ENCODE results near the gene PRELID3B. TPM values are rescaled to one million over a fixed set of nuclear protein-coding genes. Genes with fewer than 3 reads are reported as not detected.

The PRELID3B gene
- total and polyA plus RNA-seq, 2 of the 8 experiments (the other 6 are each of a cell fraction or from before 2014, with no cell fraction given) = 8.1 to 50.5 TPM

GRCh38 chr20:58990651-58991445 is 51.7 kb downstream of the PRELID3B start:
- POLR2A ChIA-PET (ENCODE audit: partially characterized antibody) = interaction anchor here (0.9 to 1.2 kb wide), 4 partner anchors 9 to 18 kb away, joined by 3 to 4 read pairs (median 3); no protein-coding TSS in a partner anchor

More at GRCh38 chr20:58990651-58991445, 51.7 kb downstream of the PRELID3B start:
- DNase-seq (ENCODE audit: low read depth in 1 of 2, low spot score in 2 of 2) (no peak), FAIRE-seq (no peak)
- Histone ChIP-seq H2BK15ac (ENCODE audit: low read length) (no peak overlapping the region), H4K8ac (ENCODE audit: extremely low read depth, insufficient read depth, low read length) (no peak overlapping the region), H3K27ac (ENCODE audit: low read depth, low read length) (no peak overlapping the region), H2BK5ac (ENCODE audit: low read depth, low read length) (no peak overlapping the region), H4K91ac (replicated peaks; ENCODE audit: insufficient read length, low read length) (no peak overlapping the region), H4K20me1 (replicated peaks in 1 of 2; ENCODE audit: control insufficient read depth in 1 of 2, insufficient read depth in 2 of 2, low read length in 2 of 2) (peaks cover 0 to 14% of the 10 kb centered on the region in 2 experiments), H4K5ac (ENCODE audit: insufficient read length, low read depth, low read length) (no peak overlapping the region), H3K9me3 (ENCODE audit: insufficient read depth in 2 of 2, low read depth in 1 of 2, low read length in 1 of 2) (no peaks in the 10 kb centered on the region), H3K4me1 (replicated peaks in 1 of 4; ENCODE audit: control insufficient read depth in 3 of 4, insufficient read depth in 4 of 4, low read length in 3 of 4) (no peaks in the 10 kb centered on the region), H3K4ac (replicated peaks; ENCODE audit: insufficient read length, low read depth, low read length) (no peak overlapping the region), H2BK20ac (ENCODE audit: low read length) (no peak overlapping the region), H3K18ac (ENCODE audit: extremely low read depth, low read length) (no peak overlapping the region), H3K79me1 (ENCODE audit: low read depth, low read length) (no peaks in the 10 kb centered on the region; the same call in 1 of the 2 replicates), H3K23me2 (ENCODE audit: low read depth, low read length) (no peaks in the 10 kb centered on the region), H3K14ac (ENCODE audit: insufficient read length) (no peak overlapping the region), H2BK120ac (replicated peaks; ENCODE audit: low read depth, low read length) (no peak overlapping the region), H3K9ac (replicated peaks in 1 of 4; ENCODE audit: extremely low read depth in 1 of 4, low read depth in 3 of 4, low read length in 3 of 4) (no peak overlapping the region), H3K79me2 (ENCODE audit: control insufficient read depth in 1 of 2, insufficient read depth in 2 of 2, low read length in 2 of 2) (0 out of 4 replicates have a peak, but pooled peaks cover 0 to 1% of the 10 kb centered on the region in 2 experiments), H3K4me2 (ENCODE audit: insufficient read depth in 1 of 2, low read depth in 2 of 2, low read length in 2 of 2) (no peak overlapping the region), H2AFZ (ENCODE audit: low read length) (no peak overlapping the region), H3K27me3 (replicated peaks in 1 of 4; ENCODE audit: control insufficient read depth in 3 of 4, extremely low read depth in 1 of 4, insufficient read depth in 3 of 4, low read length in 3 of 4) (no peaks in the 10 kb centered on the region), H2AK5ac (ENCODE audit: low read depth, low read length) (no peak overlapping the region), H3K36me3 (ENCODE audit: control insufficient read depth in 2 of 4, insufficient read depth in 4 of 4, low read length in 3 of 4) (peaks cover 38 to 87% (median 75%) of the 10 kb centered on the region in 4 experiments), H3K23ac (ENCODE audit: insufficient read length) (no peak overlapping the region), H2BK12ac (ENCODE audit: low read depth, low read length) (no peak overlapping the region), H3K4me3 (ENCODE audit: extremely low read depth in 1 of 4, insufficient read depth in 2 of 4, low read depth in 3 of 4, low read length in 4 of 4) (no peak overlapping the region), H3K56ac (replicated peaks; ENCODE audit: insufficient read length, low read depth, low read length) (no peak overlapping the region)
- 88% methylated on average over 14 of the region's 14 CpGs; no CpG with 5 or more reads in 1 of the 2 experiments for WGBS, 2 experiments (ENCODE audit: extremely low coverage in 1 of 2, insufficient coverage in 1 of 2, insufficient read length in 1 of 2, insufficient replicate concordance in 2 of 2, low coverage in 1 of 2, low lambda C conversion rate in 2 of 2, missing lambda C conversion rate in 1 of 2)
- CTCF ChIA-PET (ENCODE audit: partially characterized antibody) = interaction anchor here (1.2 kb wide), 1 partner anchor 124 kb away, joined by 3 read pairs; no protein-coding TSS in a partner anchor
- TF ChIP-seq CHD1 (IDR thresholded peaks at IDR 0.05; ENCODE audit: low read depth, low read length) (no peak), ATF3 (IDR thresholded peaks at IDR 0.05; ENCODE audit: insufficient read depth, low read depth, low read length) (no peak), RBBP5 (IDR thresholded peaks at IDR 0.05; ENCODE audit: borderline replicate concordance, low read depth, low read length) (no peak), ATF2 (IDR thresholded peaks at IDR 0.05; ENCODE audit: low read length) (no peak), NRF1 (IDR thresholded peaks at IDR 0.05; ENCODE audit: low read depth, low read length) (no peak)
